ENCODE data around the gene TMC8. TPM values are rescaled to one million over a fixed set of nuclear protein-coding genes. Genes with fewer than 3 reads are reported as not detected.
A peak's percentile ranks its signal among the peaks of the same experiment; 100 is the strongest.

TMC8 gene
- total RNA-seq, 4 donors from 2014 or later = 1.2 to 40.8 (median 9.8) TPM

- H3K4me1 ChIP-seq = peaks cover 8 to 61% (median 42%) of the 10 kb centered on the region in 4 donors
- H3K4me3 ChIP-seq = no peak overlapping the region
- TF ChIP-seq EP300 (IDR thresholded peaks at IDR 0.05; ENCODE audit: low read depth) (no peak), POLR2AphosphoS5 (IDR thresholded peaks at IDR 0.05) (no peak), POLR2A (IDR thresholded peaks at IDR 0.05) (no peak), CTCF (IDR thresholded peaks at IDR 0.05) (no peak)
- in situ Hi-C loops (cut with MboI; ENCODE audit: low pct_ligation_motif_present in 1 of 4, low pct_unique_long_range_greater_than_20kb in 1 of 4, low sequenced_read_pairs in 3 of 4) = no loop called here
- peak overlapping the region in 3 of 4 donors; percentile 34 to 86 (median 64) for H3K27ac ChIP-seq
- WGBS, 2 donors (ENCODE audit: low coverage in 1 of 2) = 49% methylated on average over 10 of the region's 10 CpGs; no CpG with 5 or more reads in 1 of the 2 donors
- H3K27me3 ChIP-seq = no peaks in the 10 kb centered on the region
- no peaks in the 10 kb centered on the region for H3K36me3 ChIP-seq
- intact Hi-C loops (cut with DNase I; ENCODE audit: low total_unique reads) = no loop called here
- H3K9me3 ChIP-seq = no peaks in the 10 kb centered on the region
- no peak for DNase-seq
Observed at GRCh38 chr17:78184351-78184750, 53.8 kb downstream of the TMC8 start.

GRCh38 chr17:78184868-78185267, 54.3 kb downstream of the TMC8 start:
- no peak for DNase-seq
- no peak for TF ChIP-seq POLR2A (IDR thresholded peaks at IDR 0.05)
- TF ChIP-seq CTCF (IDR thresholded peaks at IDR 0.05) = no peak
- TF ChIP-seq POLR2AphosphoS5 (IDR thresholded peaks at IDR 0.05) = no peak
- no peak for TF ChIP-seq EP300 (IDR thresholded peaks at IDR 0.05; ENCODE audit: low read depth)
- H3K4me3 ChIP-seq = no peak overlapping the region
- peaks cover 8 to 58% (median 39%) of the 10 kb centered on the region in 4 donors for H3K4me1 ChIP-seq
- no peaks in the 10 kb centered on the region for H3K9me3 ChIP-seq
- intact Hi-C loops (cut with DNase I; ENCODE audit: low total_unique reads) = no loop called here
- peak overlapping the region in 3 of 4 donors; percentile 34 to 86 (median 64) for H3K27ac ChIP-seq
- H3K36me3 ChIP-seq = no peaks in the 10 kb centered on the region
- in situ Hi-C loops (cut with MboI; ENCODE audit: low pct_ligation_motif_present in 1 of 4, low pct_unique_long_range_greater_than_20kb in 1 of 4, low sequenced_read_pairs in 3 of 4) = no loop called here
- WGBS, 2 donors (ENCODE audit: low coverage in 1 of 2) = 70 to 80% methylated on average over 2 to 9 of the region's 9 CpGs
- H3K27me3 ChIP-seq = no peaks in the 10 kb centered on the region

GRCh38 chr17:78185981-78186691, 55.6 kb downstream of the TMC8 start:
- intact Hi-C loops (cut with DNase I; ENCODE audit: low total_unique reads) = no loop called here
- 38 to 75% methylated on average over 2 to 10 of the region's 10 CpGs for WGBS, 2 donors (ENCODE audit: low coverage in 1 of 2)
- peak; percentile 74 for DNase-seq
- Histone ChIP-seq H3K4me3 (peak overlapping the region in 3 of 4 donors; percentile 32 to 47 (median 45)), H3K27me3 (no peaks in the 10 kb centered on the region), H3K9me3 (no peaks in the 10 kb centered on the region), H3K4me1 (peaks cover 8 to 46% (median 32%) of the 10 kb centered on the region in 4 donors), H3K27ac (peak overlapping the region; percentile 80 to 86 (median 84)), H3K36me3 (no peaks in the 10 kb centered on the region)
- no peak for TF ChIP-seq EP300 (IDR thresholded peaks at IDR 0.05; ENCODE audit: low read depth)
- TF ChIP-seq POLR2AphosphoS5 (IDR thresholded peaks at IDR 0.05) = peak in 2 of 3 donors; percentile 14 to 36
- in situ Hi-C loops (cut with MboI; ENCODE audit: low pct_ligation_motif_present in 1 of 4, low pct_unique_long_range_greater_than_20kb in 1 of 4, low sequenced_read_pairs in 3 of 4) = no loop called here

- H3K27ac ChIP-seq = peak within 1 kb of the TSS; percentile 80 to 86 (median 84)
- in situ Hi-C loops (cut with MboI; ENCODE audit: low pct_ligation_motif_present in 1 of 4, low pct_unique_long_range_greater_than_20kb in 1 of 4, low sequenced_read_pairs in 3 of 4) = no loop called here
- peak within 1 kb of the TSS; percentile 32 to 47 (median 42) for H3K4me3 ChIP-seq
- H3K36me3 ChIP-seq = peaks cover 0 to 3% (median 0%) of the 10 kb centered on the region in 4 donors
- no peaks in the 10 kb centered on the region for H3K27me3 ChIP-seq
- 5% methylated on average over 12 to 41 of the region's 57 CpGs for WGBS, 2 donors (ENCODE audit: low coverage in 1 of 2)
- H3K9me3 ChIP-seq = no peaks in the 10 kb centered on the region
- intact Hi-C loops (cut with DNase I; ENCODE audit: low total_unique reads) = no loop called here
- DNase-seq = peak; percentile 99
- H3K4me1 ChIP-seq = peaks cover 8 to 46% (median 32%) of the 10 kb centered on the region in 4 donors
- TF ChIP-seq POLR2AphosphoS5 (IDR thresholded peaks at IDR 0.05) = peak; percentile 65 to 86 (median 78)
- TF ChIP-seq CTCF (IDR thresholded peaks at IDR 0.05) = peak; percentile 73 to 96 (median 82)
- no peak for TF ChIP-seq EP300 (IDR thresholded peaks at IDR 0.05; ENCODE audit: low read depth)
- TF ChIP-seq POLR2A (IDR thresholded peaks at IDR 0.05) = peak; percentile 72
Observed at GRCh38 chr17:78186692-78187595, 56.4 kb downstream of the TMC8 start, which contains the start of the genes AFMID and TK1. Gene AFMID (plus strand): TSS chr17:78187362. CDS start chr17:78187371, 9 bp downstream. Gene TK1 (minus strand): TSS chr17:78187052. CDS start chr17:78186994, 58 bp downstream.

Other genes starting within 250 kb of the TMC8 start
- gene TNRC6C, start 172.1 kb upstream of the TMC8 start, total RNA-seq = 10 to 100 TPM in 2 of 4 donors, 1 to 10 TPM in 2; 7.5 to 16.9 (median 9.9) TPM
- 100 to 1,000 TPM in 1 of 4 donors, 10 to 100 TPM in 3; 39.7 to 181 (median 68.0) TPM for gene TMC6, start 2.0 kb upstream of the TMC8 start, total RNA-seq
- not detected for gene C17orf99, start 15.6 kb downstream of the TMC8 start, total RNA-seq
- gene SYNGR2, start 37.8 kb downstream of the TMC8 start, total RNA-seq = 100 to 1,000 TPM; 102 to 121 (median 106) TPM
- 10 to 100 TPM in 1 of 4 donors, 1 to 10 TPM in 3; 7.4 to 27.9 (median 9.4) TPM for gene TK1, start 56.3 kb downstream of the TMC8 start, total RNA-seq
- 10 to 100 TPM; 33.7 to 82.4 (median 60.4) TPM for gene AFMID, start 56.6 kb downstream of the TMC8 start, total RNA-seq
- 1 to 10 TPM; 1.2 to 7.9 (median 3.6) TPM for gene BIRC5, start 83.5 kb downstream of the TMC8 start, total RNA-seq
- not detected for gene TMEM235, start 100.9 kb downstream of the TMC8 start, total RNA-seq
- 100 to 1,000 TPM in 1 of 4 donors, 10 to 100 TPM in 3; 22.3 to 230 (median 37.6) TPM for gene SOCS3, start 229.3 kb downstream of the TMC8 start, total RNA-seq
- 10 to 100 TPM; 32.1 to 77.6 (median 60.1) TPM for gene PGS1, start 247.9 kb downstream of the TMC8 start, total RNA-seq

All from transverse colon (tissue), 4 donors.